ENCODE data around the gene COA1.

DNA sequence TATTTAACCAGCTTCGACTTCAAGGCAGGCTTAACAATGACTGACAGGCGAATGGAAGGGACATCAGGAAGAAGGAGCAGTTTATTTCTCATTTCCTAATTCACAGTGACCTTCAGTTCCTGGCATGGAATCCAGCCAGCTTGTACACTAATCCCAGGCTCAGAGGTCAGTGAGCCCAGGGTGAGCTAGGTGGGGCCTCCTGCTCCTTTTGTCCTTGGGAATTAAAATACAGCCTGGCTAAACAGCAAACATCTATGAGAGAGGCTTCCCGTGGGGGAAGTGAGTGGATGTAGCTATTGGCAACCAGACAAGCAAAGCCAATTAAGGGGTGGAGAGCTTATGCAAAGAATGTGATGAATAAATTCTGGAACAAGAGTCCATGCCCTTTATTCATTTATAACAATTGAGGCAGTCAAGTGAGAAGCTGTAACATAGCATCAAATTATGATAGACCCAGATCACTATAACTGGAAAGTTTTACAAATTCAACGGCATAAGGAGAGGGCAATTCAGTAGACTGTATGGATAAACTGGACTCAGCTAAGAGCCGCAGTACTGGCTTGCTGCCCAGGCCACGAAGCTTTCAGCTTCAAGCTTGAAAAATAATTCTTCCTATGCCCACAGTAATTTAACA lies 89.3 kb downstream of the COA1 start:
- no peak for TF ChIP-seq POLR2A (IDR thresholded peaks at IDR 0.05; ENCODE audit: low read depth)
- TF ChIP-seq, protein P1, sequence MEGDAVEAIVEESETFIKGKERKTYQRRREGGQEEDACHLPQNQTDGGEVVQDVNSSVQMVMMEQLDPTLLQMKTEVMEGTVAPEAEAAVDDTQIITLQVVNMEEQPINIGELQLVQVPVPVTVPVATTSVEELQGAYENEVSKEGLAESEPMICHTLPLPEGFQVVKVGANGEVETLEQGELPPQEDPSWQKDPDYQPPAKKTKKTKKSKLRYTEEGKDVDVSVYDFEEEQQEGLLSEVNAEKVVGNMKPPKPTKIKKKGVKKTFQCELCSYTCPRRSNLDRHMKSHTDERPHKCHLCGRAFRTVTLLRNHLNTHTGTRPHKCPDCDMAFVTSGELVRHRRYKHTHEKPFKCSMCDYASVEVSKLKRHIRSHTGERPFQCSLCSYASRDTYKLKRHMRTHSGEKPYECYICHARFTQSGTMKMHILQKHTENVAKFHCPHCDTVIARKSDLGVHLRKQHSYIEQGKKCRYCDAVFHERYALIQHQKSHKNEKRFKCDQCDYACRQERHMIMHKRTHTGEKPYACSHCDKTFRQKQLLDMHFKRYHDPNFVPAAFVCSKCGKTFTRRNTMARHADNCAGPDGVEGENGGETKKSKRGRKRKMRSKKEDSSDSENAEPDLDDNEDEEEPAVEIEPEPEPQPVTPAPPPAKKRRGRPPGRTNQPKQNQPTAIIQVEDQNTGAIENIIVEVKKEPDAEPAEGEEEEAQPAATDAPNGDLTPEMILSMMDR (IDR thresholded peaks at IDR 0.05), result no peak
- no peak for TF ChIP-seq EP300 (IDR thresholded peaks at IDR 0.05)

All from esophagus muscularis mucosa (tissue), 4 donors.